ENCODE data around the gene CCDC142.
A peak's percentile ranks its signal among the peaks of the same experiment; 100 is the strongest.

CCDC142 gene

GRCh38 chr2:74513605-74514367 is 31.0 kb upstream of the CCDC142 start:
- DNase-seq (ENCODE audit: low read depth) = no peak

GRCh38 chr2:74512744-74513604 is 30.2 kb upstream of the CCDC142 start:
- DNase-seq (ENCODE audit: low read depth) = no peak

- DNase-seq (ENCODE audit: low read depth) = no peak
Measured at GRCh38 chr2:74511104-74511989, 28.5 kb upstream of the CCDC142 start.

- no peak for DNase-seq (ENCODE audit: low read depth)
Measured at GRCh38 chr2:74510272-74510671, 27.5 kb upstream of the CCDC142 start.

- no peak for DNase-seq (ENCODE audit: low read depth)
Measured at GRCh38 chr2:74507926-74508520, 25.2 kb upstream of the CCDC142 start.

GRCh38 chr2:74507145-74507925 is 24.5 kb upstream of the CCDC142 start, which contains the start of gene PCGF1:
TSS of gene PCGF1 (minus strand) at chr2:74507695. CDS start at chr2:74507668, 27 bp downstream.
- peak; percentile 80 for DNase-seq (ENCODE audit: low read depth)

- DNase-seq (ENCODE audit: low read depth) = no peak
Measured at GRCh38 chr2:74505448-74506246, 22.8 kb upstream of the CCDC142 start.

GRCh38 chr2:74504591-74504990 is 21.8 kb upstream of the CCDC142 start:
- no peak for DNase-seq (ENCODE audit: low read depth)

GRCh38 chr2:74503506-74504475 is 21.0 kb upstream of the CCDC142 start:
- DNase-seq (ENCODE audit: low read depth) = no peak

- DNase-seq (ENCODE audit: low read depth) = no peak
Measured at GRCh38 chr2:74502720-74503505, 20.1 kb upstream of the CCDC142 start.

GRCh38 chr2:74502147-74502719 is 19.4 kb upstream of the CCDC142 start:
- no peak for DNase-seq (ENCODE audit: low read depth)

- no peak for DNase-seq (ENCODE audit: low read depth)
Measured at GRCh38 chr2:74501335-74502071, 18.7 kb upstream of the CCDC142 start.

GRCh38 chr2:74500578-74500946 is 17.8 kb upstream of the CCDC142 start:
- DNase-seq (ENCODE audit: low read depth) = no peak

- DNase-seq (ENCODE audit: low read depth) = no peak
Measured at GRCh38 chr2:74499940-74500577, 17.3 kb upstream of the CCDC142 start.

- DNase-seq (ENCODE audit: low read depth) = no peak
Measured at GRCh38 chr2:74499267-74499939, 16.6 kb upstream of the CCDC142 start, which contains the start of gene LBX2. TSS of gene LBX2 (minus strand) at chr2:74499603. CDS start at chr2:74499537, 66 bp downstream.

All from GM04503 (cell line).